Glutamatergic neuron (in vitro differentiated cells): Measurements from ENCODE around the gene BTRC. TPM values are rescaled to one million over a fixed set of nuclear protein-coding genes. Genes with fewer than 3 reads are reported as not detected.
"Not testable (repeated sequence)": the region's sequence is repeated elsewhere in the genome, so short reads cannot be mapped to it uniquely, and the experiment has no call there.

Experiments used
- DNase-seq: peaks from one replicate; pipeline ENCODE4 v3.0.0; 2022
- H3K27ac Mint-ChIP-seq: one replicate; pipeline ENCODE4 v1.8.0; 2020; ENCODE audit warnings: mild to moderate bottlenecking, mixed read lengths, inconsistent platforms; ENCODE audit not compliant: unreplicated experiment
- H3K27me3 Mint-ChIP-seq: one replicate; pipeline ENCODE4 v1.8.0; 2020; ENCODE audit warnings: mild to moderate bottlenecking, moderate library complexity, mixed read lengths, inconsistent platforms; ENCODE audit not compliant: unreplicated experiment
- H3K36me3 Mint-ChIP-seq: one replicate; pipeline ENCODE4 v1.8.0; 2020; ENCODE audit warnings: mild to moderate bottlenecking, mixed read lengths, inconsistent platforms; ENCODE audit not compliant: unreplicated experiment
- H3K4me1 Mint-ChIP-seq: one replicate; pipeline ENCODE4 v1.8.0; 2020; ENCODE audit warnings: mild to moderate bottlenecking, low read depth, mixed read lengths, inconsistent platforms; ENCODE audit not compliant: unreplicated experiment
- H3K4me3 Mint-ChIP-seq: one replicate; pipeline ENCODE4 v1.8.0; 2020; ENCODE audit warnings: mild to moderate bottlenecking, mixed read lengths, inconsistent platforms; ENCODE audit not compliant: unreplicated experiment
- H3K9me3 Mint-ChIP-seq: one replicate; pipeline ENCODE4 v1.8.0; 2020; ENCODE audit warnings: mild to moderate bottlenecking, moderate library complexity, mixed read lengths, inconsistent platforms; ENCODE audit not compliant: unreplicated experiment
- CTCF ChIP-seq: fragments of 200-600 bp; sonication (generic); IDR thresholded peaks from one replicate; pipeline ENCODE4 v1.5.0; 2021; ENCODE audit not compliant: partially characterized antibody, unreplicated experiment
- total RNA-seq: library from RNA; stranded (reverse); fragmentation: NEBNext Ultra II Directional; extraction: Animal tissue kit (Norgen Biotek cat#: 25700); gene quantifications from one replicate; pipeline ENCODE4 v1.2.1, GENCODE V29; 2021; ENCODE audit not compliant: unreplicated experiment

Gene BTRC
- total RNA-seq, 1 donor from 2014 or later = 28.9 TPM

- peak; percentile 35 for TF ChIP-seq CTCF
- Mint-ChIP-seq H3K36me3 (no peaks in the 10 kb centered on the region), H3K9me3 (peaks cover 3% of the 10 kb centered on the region), H3K27me3 (no peaks in the 10 kb centered on the region), H3K4me1 (peaks cover 5% of the 10 kb centered on the region), H3K4me3 (peak overlapping the region; percentile 98), H3K27ac (peak overlapping the region; percentile 85)
- DNase-seq = peak; percentile 80
Observed at GRCh38 chr10:101354328-101355071, 535 bp downstream of the BTRC start.

- Mint-ChIP-seq H3K4me1 (peaks cover 5% of the 10 kb centered on the region), H3K36me3 (no peaks in the 10 kb centered on the region), H3K9me3 (peaks cover 3% of the 10 kb centered on the region), H3K27ac (peak overlapping the region; percentile 85), H3K27me3 (no peaks in the 10 kb centered on the region), H3K4me3 (peak overlapping the region; percentile 98)
- DNase-seq = no peak
- no peak for TF ChIP-seq CTCF
Observed at GRCh38 chr10:101355072-101355706, 1.2 kb downstream of the BTRC start.

GRCh38 chr10:101356132-101356531 is 2.2 kb downstream of the BTRC start:
- TF ChIP-seq CTCF = no peak
- Mint-ChIP-seq H3K27ac (no peak overlapping the region), H3K4me3 (no peak overlapping the region), H3K36me3 (no peaks in the 10 kb centered on the region), H3K27me3 (no peaks in the 10 kb centered on the region), H3K4me1 (peaks cover 5% of the 10 kb centered on the region), H3K9me3 (peaks cover 3% of the 10 kb centered on the region)
- no peak for DNase-seq

GRCh38 chr10:101357958-101358357 is 4.0 kb downstream of the BTRC start:
- no peak for DNase-seq
- Mint-ChIP-seq H3K27me3 (no peaks in the 10 kb centered on the region), H3K9me3 (peaks cover 3% of the 10 kb centered on the region), H3K27ac (no peak overlapping the region), H3K4me3 (no peak overlapping the region), H3K4me1 (peaks cover 5% of the 10 kb centered on the region), H3K36me3 (no peaks in the 10 kb centered on the region)
- TF ChIP-seq CTCF = no peak

- H3K9me3 Mint-ChIP-seq = peaks cover 3% of the 10 kb centered on the region
- peaks cover 5% of the 10 kb centered on the region for H3K4me1 Mint-ChIP-seq
- no peaks in the 10 kb centered on the region for H3K27me3 Mint-ChIP-seq
- no peak for DNase-seq
- no peak overlapping the region for H3K4me3 Mint-ChIP-seq
- TF ChIP-seq CTCF = no peak
- H3K36me3 Mint-ChIP-seq = no peaks in the 10 kb centered on the region
- no peak overlapping the region for H3K27ac Mint-ChIP-seq
Observed at GRCh38 chr10:101358706-101359300, 4.8 kb downstream of the BTRC start.

- H3K9me3 Mint-ChIP-seq, H3K4me3 Mint-ChIP-seq, H3K27me3 Mint-ChIP-seq, H3K4me1 Mint-ChIP-seq, H3K27ac Mint-ChIP-seq, H3K36me3 Mint-ChIP-seq, DNase-seq: not testable (repeated sequence)
Observed at GRCh38 chr10:101360090-101360489, 6.1 kb downstream of the BTRC start.

GRCh38 chr10:101360841-101361240 is 6.9 kb downstream of the BTRC start:
- H3K27me3 Mint-ChIP-seq, H3K4me1 Mint-ChIP-seq, H3K4me3 Mint-ChIP-seq, H3K36me3 Mint-ChIP-seq, DNase-seq, H3K9me3 Mint-ChIP-seq, H3K27ac Mint-ChIP-seq: not testable (repeated sequence)
